ENCODE data around the gene DUSP28.
A peak's percentile ranks its signal among the peaks of the same experiment; 100 is the strongest.

The DUSP28 gene

GRCh38 chr2:240560084-240560479 lies at the start of gene DUSP28:
DUSP28 (plus strand) TSS chr2:240560357; CDS start chr2:240560685, 328 bp downstream.
- no peaks in the 10 kb centered on the region for H3K9me3 ChIP-seq (ENCODE audit: control insufficient read depth in 2 of 2, low read length in 2 of 2)
- no peaks in the 10 kb centered on the region for H3K36me3 ChIP-seq (ENCODE audit: control insufficient read depth in 2 of 2, insufficient read depth in 2 of 2, low read length in 2 of 2)
- peaks cover 10 to 11% of the 10 kb centered on the region in 2 donors for H3K27me3 ChIP-seq (ENCODE audit: control insufficient read depth in 1 of 2, insufficient read depth in 2 of 2, low read length in 2 of 2)
- peak within 1 kb of the TSS; percentile 52 to 77 for H3K4me3 ChIP-seq (ENCODE audit: low read length in 2 of 2)
- peak within 1 kb of the TSS; percentile 73 to 77 for H3K9ac ChIP-seq (ENCODE audit: low read length in 2 of 2)
- peaks cover 32% of the 10 kb centered on the region for H3K4me1 ChIP-seq (ENCODE audit: control insufficient read depth, insufficient read depth, low read length)
- H3K27ac ChIP-seq (ENCODE audit: low read length): peak within 1 kb of the TSS; percentile 92

GRCh38 chr2:240510513-240511210 lies 49.5 kb upstream of the DUSP28 start:
- H3K9me3 ChIP-seq (ENCODE audit: control insufficient read depth in 2 of 2, low read length in 2 of 2): no peaks in the 10 kb centered on the region
- H3K4me1 ChIP-seq (ENCODE audit: control insufficient read depth, insufficient read depth, low read length): no peaks in the 10 kb centered on the region
- H3K27me3 ChIP-seq (ENCODE audit: control insufficient read depth in 1 of 2, insufficient read depth in 2 of 2, low read length in 2 of 2): no peaks in the 10 kb centered on the region
- peaks cover 0 to 3% of the 10 kb centered on the region in 2 donors for H3K36me3 ChIP-seq (ENCODE audit: control insufficient read depth in 2 of 2, insufficient read depth in 2 of 2, low read length in 2 of 2)
- no peak overlapping the region for H3K4me3 ChIP-seq (ENCODE audit: low read length in 2 of 2)
- H3K27ac ChIP-seq (ENCODE audit: low read length): no peak overlapping the region
- no peak overlapping the region for H3K9ac ChIP-seq (ENCODE audit: low read length in 2 of 2)

- Histone ChIP-seq H3K9me3 (ENCODE audit: control insufficient read depth in 2 of 2, low read length in 2 of 2) (no peaks in the 10 kb centered on the region), H3K27me3 (ENCODE audit: control insufficient read depth in 1 of 2, insufficient read depth in 2 of 2, low read length in 2 of 2) (no peaks in the 10 kb centered on the region), H3K4me1 (ENCODE audit: control insufficient read depth, insufficient read depth, low read length) (no peaks in the 10 kb centered on the region), H3K4me3 (ENCODE audit: low read length in 2 of 2) (no peak overlapping the region), H3K9ac (ENCODE audit: low read length in 2 of 2) (no peak overlapping the region), H3K36me3 (ENCODE audit: control insufficient read depth in 2 of 2, insufficient read depth in 2 of 2, low read length in 2 of 2) (peaks cover 0 to 3% of the 10 kb centered on the region in 2 donors), H3K27ac (ENCODE audit: low read length) (no peak overlapping the region)
Measured at GRCh38 chr2:240511351-240512108, 48.6 kb upstream of the DUSP28 start.

- Histone ChIP-seq H3K9me3 (ENCODE audit: control insufficient read depth in 2 of 2, low read length in 2 of 2) (no peaks in the 10 kb centered on the region), H3K4me3 (ENCODE audit: low read length in 2 of 2) (no peak overlapping the region), H3K27ac (ENCODE audit: low read length) (no peak overlapping the region), H3K36me3 (ENCODE audit: control insufficient read depth in 2 of 2, insufficient read depth in 2 of 2, low read length in 2 of 2) (peaks cover 0 to 3% of the 10 kb centered on the region in 2 donors), H3K27me3 (ENCODE audit: control insufficient read depth in 1 of 2, insufficient read depth in 2 of 2, low read length in 2 of 2) (peaks cover 0 to under 1% of the 10 kb centered on the region in 2 donors), H3K4me1 (ENCODE audit: control insufficient read depth, insufficient read depth, low read length) (no peaks in the 10 kb centered on the region), H3K9ac (ENCODE audit: low read length in 2 of 2) (no peak overlapping the region)
Measured at GRCh38 chr2:240512109-240512485, 48.1 kb upstream of the DUSP28 start.

- H3K9me3 ChIP-seq (ENCODE audit: control insufficient read depth in 2 of 2, low read length in 2 of 2): no peaks in the 10 kb centered on the region
- peaks cover 0 to 3% of the 10 kb centered on the region in 2 donors for H3K36me3 ChIP-seq (ENCODE audit: control insufficient read depth in 2 of 2, insufficient read depth in 2 of 2, low read length in 2 of 2)
- peaks cover 0 to 3% of the 10 kb centered on the region in 2 donors for H3K27me3 ChIP-seq (ENCODE audit: control insufficient read depth in 1 of 2, insufficient read depth in 2 of 2, low read length in 2 of 2)
- no peak overlapping the region for H3K27ac ChIP-seq (ENCODE audit: low read length)
- H3K4me1 ChIP-seq (ENCODE audit: control insufficient read depth, insufficient read depth, low read length): no peaks in the 10 kb centered on the region
- no peak overlapping the region for H3K4me3 ChIP-seq (ENCODE audit: low read length in 2 of 2)
- H3K9ac ChIP-seq (ENCODE audit: low read length in 2 of 2): no peak overlapping the region
Measured at GRCh38 chr2:240512666-240513535, 47.3 kb upstream of the DUSP28 start.

- no peak overlapping the region for H3K9ac ChIP-seq (ENCODE audit: low read length in 2 of 2)
- peaks cover 0 to 3% of the 10 kb centered on the region in 2 donors for H3K36me3 ChIP-seq (ENCODE audit: control insufficient read depth in 2 of 2, insufficient read depth in 2 of 2, low read length in 2 of 2)
- no peak overlapping the region for H3K27ac ChIP-seq (ENCODE audit: low read length)
- H3K4me3 ChIP-seq (ENCODE audit: low read length in 2 of 2): no peak overlapping the region
- H3K4me1 ChIP-seq (ENCODE audit: control insufficient read depth, insufficient read depth, low read length): no peaks in the 10 kb centered on the region
- H3K27me3 ChIP-seq (ENCODE audit: control insufficient read depth in 1 of 2, insufficient read depth in 2 of 2, low read length in 2 of 2): peaks cover 0 to 3% of the 10 kb centered on the region in 2 donors
- no peaks in the 10 kb centered on the region for H3K9me3 ChIP-seq (ENCODE audit: control insufficient read depth in 2 of 2, low read length in 2 of 2)
Measured at GRCh38 chr2:240513549-240514287, 46.4 kb upstream of the DUSP28 start.

- no peak overlapping the region for H3K27ac ChIP-seq (ENCODE audit: low read length)
Measured at GRCh38 chr2:240514631-240515030, 45.5 kb upstream of the DUSP28 start.

GRCh38 chr2:240517342-240517741 lies 42.8 kb upstream of the DUSP28 start:
- Histone ChIP-seq H3K9ac (ENCODE audit: low read length in 2 of 2) (no peak overlapping the region), H3K36me3 (ENCODE audit: control insufficient read depth in 2 of 2, insufficient read depth in 2 of 2, low read length in 2 of 2) (peaks cover 0 to 2% of the 10 kb centered on the region in 2 donors), H3K27me3 (ENCODE audit: control insufficient read depth in 1 of 2, insufficient read depth in 2 of 2, low read length in 2 of 2) (peaks cover 16 to 17% of the 10 kb centered on the region in 2 donors), H3K4me3 (ENCODE audit: low read length in 2 of 2) (no peak overlapping the region), H3K9me3 (ENCODE audit: control insufficient read depth in 2 of 2, low read length in 2 of 2) (no peaks in the 10 kb centered on the region), H3K27ac (ENCODE audit: low read length) (no peak overlapping the region), H3K4me1 (ENCODE audit: control insufficient read depth, insufficient read depth, low read length) (peaks cover 16% of the 10 kb centered on the region)

More at GRCh38 chr2:240514631-240515030, 45.5 kb upstream of the DUSP28 start:
- Histone ChIP-seq H3K9me3 (ENCODE audit: control insufficient read depth in 2 of 2, low read length in 2 of 2) (no peaks in the 10 kb centered on the region), H3K4me1 (ENCODE audit: control insufficient read depth, insufficient read depth, low read length) (peaks cover 5% of the 10 kb centered on the region), H3K36me3 (ENCODE audit: control insufficient read depth in 2 of 2, insufficient read depth in 2 of 2, low read length in 2 of 2) (peaks cover 0 to 3% of the 10 kb centered on the region in 2 donors), H3K9ac (ENCODE audit: low read length in 2 of 2) (no peak overlapping the region), H3K27me3 (ENCODE audit: control insufficient read depth in 1 of 2, insufficient read depth in 2 of 2, low read length in 2 of 2) (peaks cover 3 to 9% of the 10 kb centered on the region in 2 donors), H3K4me3 (ENCODE audit: low read length in 2 of 2) (no peak overlapping the region)

GRCh38 chr2:240518981-240519380 lies 41.2 kb upstream of the DUSP28 start:
- peaks cover 4 to 7% of the 10 kb centered on the region in 2 donors for H3K36me3 ChIP-seq (ENCODE audit: control insufficient read depth in 2 of 2, insufficient read depth in 2 of 2, low read length in 2 of 2)
- peaks cover 16% of the 10 kb centered on the region for H3K4me1 ChIP-seq (ENCODE audit: control insufficient read depth, insufficient read depth, low read length)
- H3K4me3 ChIP-seq (ENCODE audit: low read length in 2 of 2): no peak overlapping the region
- peaks cover 16 to 17% of the 10 kb centered on the region in 2 donors for H3K27me3 ChIP-seq (ENCODE audit: control insufficient read depth in 1 of 2, insufficient read depth in 2 of 2, low read length in 2 of 2)
- H3K9me3 ChIP-seq (ENCODE audit: control insufficient read depth in 2 of 2, low read length in 2 of 2): no peaks in the 10 kb centered on the region
- no peak overlapping the region for H3K27ac ChIP-seq (ENCODE audit: low read length)
- no peak overlapping the region for H3K9ac ChIP-seq (ENCODE audit: low read length in 2 of 2)

Measured in stomach smooth muscle (tissue), 2 donors.